ENCODE data around the gene GPAT2.

GRCh38 chr2:96024336-96025193 lies 10.2 kb downstream of the GPAT2 start:
- TF ChIP-seq CTCF (IDR thresholded peaks at IDR 0.05; ENCODE audit: low read depth, low read length) = no peak
- no peak for TF ChIP-seq EZH2phosphoT487 (IDR thresholded peaks at IDR 0.05; ENCODE audit: low read depth)
